ENCODE results near the gene SASH1. TPM values are rescaled to one million over a fixed set of nuclear protein-coding genes. Genes with fewer than 3 reads are reported as not detected.
A peak's percentile ranks its signal among the peaks of the same experiment; 100 is the strongest.

The SASH1 gene
- total RNA-seq, 1 experiment from 2014 or later: 9.8 TPM

DNA sequence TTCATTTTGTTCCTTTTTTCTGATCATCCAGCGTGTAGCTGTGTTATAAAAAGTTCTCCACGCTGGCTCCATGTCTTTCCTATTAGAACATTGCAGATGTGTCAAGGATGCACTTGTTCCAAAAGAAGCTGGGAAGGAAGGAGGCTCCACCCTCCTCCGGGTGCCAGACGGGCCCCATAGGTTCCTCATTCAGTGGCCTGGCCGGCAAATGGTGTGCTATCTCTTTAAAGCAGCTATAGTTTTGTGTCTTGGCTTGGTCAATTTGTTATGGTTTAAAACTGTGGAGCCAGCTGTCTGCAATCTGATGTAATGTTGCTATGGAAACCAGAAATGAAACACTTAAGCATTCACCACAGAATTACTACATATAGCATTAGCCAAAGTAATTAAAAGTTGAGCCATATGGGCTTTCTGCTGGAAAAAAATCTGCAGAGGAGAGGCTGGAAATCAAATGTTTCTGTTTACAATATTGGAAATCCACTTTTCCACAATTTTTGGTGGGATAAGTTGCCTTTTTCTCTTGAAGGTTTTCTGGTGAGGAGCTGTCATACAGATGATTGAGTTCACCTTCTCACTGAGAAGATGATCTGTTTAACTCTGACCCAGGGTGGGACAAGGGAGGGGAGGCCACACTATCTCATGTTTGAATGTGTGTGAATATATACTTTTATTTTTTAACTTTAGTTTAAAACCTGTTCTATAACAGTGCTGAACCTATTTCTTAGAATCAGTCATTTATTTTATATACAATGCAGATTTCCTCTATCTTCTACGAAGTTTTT lies 167.4 kb downstream of the SASH1 start:
- Histone ChIP-seq H3K9me3 (ENCODE audit: low read length) (no peaks in the 10 kb centered on the region), H3K27ac (ENCODE audit: low read length) (no peak overlapping the region), H3K27me3 (ENCODE audit: low read length) (no peaks in the 10 kb centered on the region), H3K9ac (ENCODE audit: low read length) (no peak overlapping the region), H3K9me2 (replicated peaks; ENCODE audit: low read length) (no peaks in the 10 kb centered on the region), H3K4me2 (ENCODE audit: low read length) (no peak overlapping the region), H3K4me3 (ENCODE audit: low read length) (no peak overlapping the region), H3F3A (ENCODE audit: low read length, unreplicated experiment) (no peaks in the 10 kb centered on the region), H2AFZ (ENCODE audit: low read length) (no peak overlapping the region), H3K36me3 (ENCODE audit: low read depth, low read length) (no peaks in the 10 kb centered on the region), H3K4me1 (ENCODE audit: insufficient read depth, low read length) (no peaks in the 10 kb centered on the region), H3K79me2 (ENCODE audit: low read length) (no peaks in the 10 kb centered on the region), H4K20me1 (ENCODE audit: low read length) (no peaks in the 10 kb centered on the region)
- CTCF ChIA-PET: no interaction called here
- peak; percentile 35; the same call in 1 of the 2 replicates for ATAC-seq
- no peak for TF ChIP-seq EZH2 (IDR thresholded peaks at IDR 0.05; ENCODE audit: low read length, unreplicated experiment)
- TF ChIP-seq, protein P1, sequence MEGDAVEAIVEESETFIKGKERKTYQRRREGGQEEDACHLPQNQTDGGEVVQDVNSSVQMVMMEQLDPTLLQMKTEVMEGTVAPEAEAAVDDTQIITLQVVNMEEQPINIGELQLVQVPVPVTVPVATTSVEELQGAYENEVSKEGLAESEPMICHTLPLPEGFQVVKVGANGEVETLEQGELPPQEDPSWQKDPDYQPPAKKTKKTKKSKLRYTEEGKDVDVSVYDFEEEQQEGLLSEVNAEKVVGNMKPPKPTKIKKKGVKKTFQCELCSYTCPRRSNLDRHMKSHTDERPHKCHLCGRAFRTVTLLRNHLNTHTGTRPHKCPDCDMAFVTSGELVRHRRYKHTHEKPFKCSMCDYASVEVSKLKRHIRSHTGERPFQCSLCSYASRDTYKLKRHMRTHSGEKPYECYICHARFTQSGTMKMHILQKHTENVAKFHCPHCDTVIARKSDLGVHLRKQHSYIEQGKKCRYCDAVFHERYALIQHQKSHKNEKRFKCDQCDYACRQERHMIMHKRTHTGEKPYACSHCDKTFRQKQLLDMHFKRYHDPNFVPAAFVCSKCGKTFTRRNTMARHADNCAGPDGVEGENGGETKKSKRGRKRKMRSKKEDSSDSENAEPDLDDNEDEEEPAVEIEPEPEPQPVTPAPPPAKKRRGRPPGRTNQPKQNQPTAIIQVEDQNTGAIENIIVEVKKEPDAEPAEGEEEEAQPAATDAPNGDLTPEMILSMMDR (conservative IDR thresholded peaks at IDR 0.05; ENCODE audit: low read depth, low read length): no peak
- TF ChIP-seq EZH2phosphoT487 (IDR thresholded peaks at IDR 0.05; ENCODE audit: borderline replicate concordance, low read length): no peak
- POLR2A ChIA-PET (ENCODE audit: unreplicated experiment): no interaction called here
- no TSS peak for BruUV-seq (replicated peaks)
- intact Hi-C loops (cut with micrococcal nuclease): no loop called here
- no peak for DNase-seq

DNA sequence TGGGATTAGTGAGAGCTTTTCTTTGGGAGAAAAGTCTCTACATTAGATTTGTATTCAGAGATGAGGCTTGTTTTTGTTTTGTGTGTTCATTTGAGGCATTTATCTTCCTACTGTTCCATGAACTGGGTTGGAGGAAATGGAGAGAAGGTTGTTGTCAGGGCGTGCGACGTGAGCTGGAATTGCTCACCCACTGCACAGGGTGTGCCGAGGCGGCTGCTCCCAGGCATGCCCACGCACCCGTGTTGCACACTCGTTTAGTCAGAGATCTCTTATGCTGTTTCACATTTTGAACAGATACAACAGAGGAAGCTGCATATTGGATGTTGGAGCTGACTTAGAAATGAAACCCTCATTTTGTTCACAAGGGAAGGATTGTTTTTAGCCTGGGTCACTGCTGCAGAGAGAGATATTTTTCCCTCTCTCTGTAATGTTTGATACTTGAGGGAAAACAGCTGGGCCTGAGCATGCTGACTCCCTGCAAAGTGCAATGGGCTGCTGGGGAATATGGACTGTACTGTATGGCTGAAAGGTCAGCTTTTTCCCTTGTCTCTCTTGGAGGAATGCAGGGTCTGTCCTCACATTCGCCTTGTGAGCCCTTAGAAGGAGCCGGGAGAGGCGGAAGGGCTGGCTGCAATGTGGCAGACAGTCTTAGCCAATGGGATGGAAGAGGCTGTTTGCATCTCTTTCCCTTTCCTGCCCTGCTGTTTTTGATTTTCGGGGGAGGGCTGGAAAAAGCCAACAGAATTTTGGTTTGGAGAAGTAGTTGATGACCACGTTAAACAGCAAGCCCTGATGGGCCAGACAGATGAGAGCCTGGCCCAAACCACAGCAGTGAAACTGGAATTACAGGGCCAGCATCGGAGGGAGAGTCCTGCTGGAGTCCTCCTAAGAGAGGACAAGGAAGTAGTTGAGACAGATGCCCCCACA lies 170.8 kb downstream of the SASH1 start:
- TF ChIP-seq EZH2phosphoT487 (IDR thresholded peaks at IDR 0.05; ENCODE audit: borderline replicate concordance, low read length): no peak
- no peak for TF ChIP-seq EZH2 (IDR thresholded peaks at IDR 0.05; ENCODE audit: low read length, unreplicated experiment)
- TF ChIP-seq, protein P1 (conservative IDR thresholded peaks at IDR 0.05; ENCODE audit: low read depth, low read length): no peak
- intact Hi-C loops (cut with micrococcal nuclease): no loop called here
- Histone ChIP-seq H3K4me2 (ENCODE audit: low read length) (no peak overlapping the region), H3K27ac (ENCODE audit: low read length) (no peak overlapping the region), H3K4me1 (ENCODE audit: insufficient read depth, low read length) (no peaks in the 10 kb centered on the region), H3F3A (ENCODE audit: low read length, unreplicated experiment) (no peaks in the 10 kb centered on the region), H3K4me3 (ENCODE audit: low read length) (no peak overlapping the region), H2AFZ (ENCODE audit: low read length) (no peak overlapping the region), H3K9me2 (replicated peaks; ENCODE audit: low read length) (no peaks in the 10 kb centered on the region), H3K9ac (ENCODE audit: low read length) (no peak overlapping the region), H3K27me3 (ENCODE audit: low read length) (no peaks in the 10 kb centered on the region), H3K9me3 (ENCODE audit: low read length) (no peaks in the 10 kb centered on the region), H3K79me2 (ENCODE audit: low read length) (no peaks in the 10 kb centered on the region), H3K36me3 (ENCODE audit: low read depth, low read length) (no peaks in the 10 kb centered on the region), H4K20me1 (ENCODE audit: low read length) (no peaks in the 10 kb centered on the region)
- no TSS peak for BruUV-seq (replicated peaks)
- DNase-seq: no peak
- no peak for ATAC-seq
- ChIA-PET CTCF (no interaction called here), POLR2A (ENCODE audit: unreplicated experiment) (no interaction called here)

All from PC-3 (cell line).